Suprapubic skin (tissue), 3 donors: ENCODE results near the gene IKZF1.

ENCODE experiments used
- CTCF ChIP-seq, 2 donors: fragments of 200-600 bp in 1 of 2; fragments of 450-650 bp in 1 of 2; sonication (generic) in 1 of 2; IDR thresholded peaks; one replicate each; pipeline ENCODE4 v1.5.1; 2016 to 2019; ENCODE audit warnings: antibody characterized with exemption in 2 of 2, mild to moderate bottlenecking in 1 of 2, moderate library complexity in 1 of 2
- POLR2AphosphoS5 ChIP-seq, 3 donors: sonication (generic); formaldehyde crosslinking; IDR thresholded peaks; one replicate each; pipeline ENCODE4 v1.6.1; 2017; ENCODE audit warnings: antibody characterized with exemption in 3 of 3

GRCh38 chr7:50265968-50266634 lies 38.4 kb upstream of the IKZF1 start:
- no peak for TF ChIP-seq CTCF (IDR thresholded peaks at IDR 0.05)
- TF ChIP-seq POLR2AphosphoS5 (IDR thresholded peaks at IDR 0.05) = no peak
